Activated CD4-positive, alpha-beta T cell treated with anti-CD3 and anti-CD28 coated beads for 48 hours (primary cell): ENCODE data around the gene CMTM5.
"Not testable (repeated sequence)": the region's sequence is repeated elsewhere in the genome, so short reads cannot be mapped to it uniquely, and the experiment has no call there.

Source experiments
- DNase-seq: peaks from one replicate; pipeline ENCODE4 v3.0.0-alpha.2; 2020

CMTM5 gene

GRCh38 chr14:23415821-23416778, 39.3 kb downstream of the CMTM5 start:
- DNase-seq = no peak

DNA sequence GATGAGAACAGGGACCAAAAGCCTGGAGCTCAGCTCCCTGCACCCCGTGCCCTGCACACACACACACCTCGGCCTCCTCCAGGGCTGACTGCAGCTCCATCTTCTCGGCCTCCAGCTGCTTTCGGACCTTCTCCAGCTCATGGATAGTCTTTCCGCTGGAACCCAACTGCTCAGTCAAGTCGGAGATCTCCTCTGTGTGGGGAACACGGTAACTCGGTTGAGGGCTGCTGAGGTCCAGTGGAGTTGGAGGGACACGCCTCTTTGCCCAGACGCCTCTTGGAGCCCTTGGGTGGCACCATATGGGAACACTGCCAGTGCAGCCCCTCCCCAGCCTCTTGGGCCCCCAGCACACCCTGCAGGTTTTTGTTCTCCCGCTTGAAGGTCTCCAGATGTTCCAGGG, 40.0 kb downstream of the CMTM5 start:
- no peak for DNase-seq

- DNase-seq = not testable (repeated sequence)
Observed at GRCh38 chr14:23417269-23417668, 40.4 kb downstream of the CMTM5 start.

DNA sequence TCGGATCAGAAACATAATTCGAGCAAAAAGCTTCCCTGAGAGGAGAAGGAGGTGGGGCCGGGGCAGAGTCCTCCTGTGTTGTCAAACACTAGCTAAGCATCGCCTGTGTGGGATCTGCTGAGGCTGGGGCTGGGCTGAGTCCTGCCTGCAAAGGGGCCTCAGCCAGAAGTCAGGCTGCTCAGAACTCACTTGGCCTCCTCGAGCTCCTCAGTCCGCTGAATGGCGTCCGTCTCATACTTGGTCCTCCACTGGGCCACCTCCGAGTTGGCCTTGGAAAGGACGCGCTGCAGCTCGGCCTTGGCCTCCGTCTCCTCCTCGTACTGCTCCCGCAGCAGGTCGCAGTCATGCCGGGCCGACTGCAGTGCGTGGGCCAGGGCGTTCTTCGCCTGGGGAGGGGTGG, 41.2 kb downstream of the CMTM5 start:
- no peak for DNase-seq

GRCh38 chr14:23419646-23420045, 42.8 kb downstream of the CMTM5 start:
- DNase-seq = not testable (repeated sequence)

DNA sequence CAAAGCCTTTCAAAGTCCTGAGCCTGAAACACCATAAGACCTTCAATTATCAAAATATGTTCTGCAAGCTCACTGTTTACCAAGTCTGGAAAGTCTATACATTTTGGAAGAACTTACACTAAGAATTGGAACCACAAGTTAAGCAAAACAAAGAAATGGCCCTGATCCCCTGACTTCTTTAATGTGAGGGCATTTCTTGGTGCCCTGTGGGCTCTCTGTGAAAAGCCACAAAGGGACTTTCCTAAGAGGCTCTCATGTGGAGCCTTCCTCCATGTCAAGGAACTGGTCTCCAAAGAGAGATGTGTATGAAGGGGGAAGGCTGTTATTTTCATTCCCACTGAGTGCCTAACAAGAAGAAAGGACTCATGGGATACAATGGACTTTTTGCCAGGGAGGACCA, 44.7 kb downstream of the CMTM5 start:
- no peak for DNase-seq

GRCh38 chr14:23423657-23424056, 46.8 kb downstream of the CMTM5 start:
- DNase-seq = no peak

- DNase-seq = no peak
Observed at GRCh38 chr14:23425169-23425568, 48.3 kb downstream of the CMTM5 start.

- not testable (repeated sequence) for DNase-seq
Observed at GRCh38 chr14:23425798-23426197, 49.0 kb downstream of the CMTM5 start.

GRCh38 chr14:23428686-23429495, 52.0 kb downstream of the CMTM5 start:
- no peak for DNase-seq
